ENCODE results near the gene FGF19. TPM values are rescaled to one million over a fixed set of nuclear protein-coding genes. Genes with fewer than 3 reads are reported as not detected.
A peak's percentile ranks its signal among the peaks of the same experiment; 100 is the strongest.

Gene FGF19
- total RNA-seq, 4 donors from 2014 or later: not detected

GRCh38 chr11:69705901-69706787 lies 2.3 kb upstream of the FGF19 start:
- Histone ChIP-seq H3K4me1 (peaks cover 6 to 41% (median 28%) of the 10 kb centered on the region in 4 donors), H3K27ac (no peak overlapping the region), H3K27me3 (peaks cover 77% of the 10 kb centered on the region), H3K4me3 (peak overlapping the region in 1 of 4 donors; percentile 31), H3K36me3 (no peaks in the 10 kb centered on the region), H3K9me3 (no peaks in the 10 kb centered on the region)
- WGBS, 2 donors (ENCODE audit: low coverage in 1 of 2): 47 to 73% methylated on average over 3 to 20 of the region's 20 CpGs
- TF ChIP-seq POLR2A (IDR thresholded peaks at IDR 0.05): no peak
- TF ChIP-seq CTCF (IDR thresholded peaks at IDR 0.05): no peak
- TF ChIP-seq EP300 (IDR thresholded peaks at IDR 0.05; ENCODE audit: low read depth): no peak
- no peak for TF ChIP-seq POLR2AphosphoS5 (IDR thresholded peaks at IDR 0.05)
- in situ Hi-C loops (cut with MboI; ENCODE audit: low pct_ligation_motif_present in 1 of 4, low pct_unique_long_range_greater_than_20kb in 1 of 4, low sequenced_read_pairs in 3 of 4) (loop anchor here in 2 of 4 donors (25.0 kb wide), 2 partner anchors 181 to 481 kb away; no protein-coding TSS in a partner anchor), intact Hi-C loops (cut with DNase I; ENCODE audit: low total_unique reads) (no loop called here)
- no peak for DNase-seq

- no peaks in the 10 kb centered on the region for H3K9me3 ChIP-seq
- in situ Hi-C loops (cut with MboI; ENCODE audit: low pct_ligation_motif_present in 1 of 4, low pct_unique_long_range_greater_than_20kb in 1 of 4, low sequenced_read_pairs in 3 of 4): loop anchor here in 2 of 4 donors (25.0 kb wide), 2 partner anchors 182 to 482 kb away; no protein-coding TSS in a partner anchor
- intact Hi-C loops (cut with DNase I; ENCODE audit: low total_unique reads): no loop called here
- peak overlapping the region in 1 of 4 donors; percentile 31 for H3K4me3 ChIP-seq
- DNase-seq: no peak
- 22 to 25% methylated on average over 6 to 18 of the region's 18 CpGs for WGBS, 2 donors (ENCODE audit: low coverage in 1 of 2)
- peaks cover 6 to 41% (median 28%) of the 10 kb centered on the region in 4 donors for H3K4me1 ChIP-seq
- H3K36me3 ChIP-seq: no peaks in the 10 kb centered on the region
- H3K27me3 ChIP-seq: peaks cover 77% of the 10 kb centered on the region
- TF ChIP-seq CTCF (IDR thresholded peaks at IDR 0.05): no peak
- TF ChIP-seq POLR2AphosphoS5 (IDR thresholded peaks at IDR 0.05): no peak
- TF ChIP-seq EP300 (IDR thresholded peaks at IDR 0.05; ENCODE audit: low read depth): no peak
- TF ChIP-seq POLR2A (IDR thresholded peaks at IDR 0.05): no peak
- H3K27ac ChIP-seq: no peak overlapping the region
Measured at GRCh38 chr11:69705351-69705811, 1.6 kb upstream of the FGF19 start.

DNA sequence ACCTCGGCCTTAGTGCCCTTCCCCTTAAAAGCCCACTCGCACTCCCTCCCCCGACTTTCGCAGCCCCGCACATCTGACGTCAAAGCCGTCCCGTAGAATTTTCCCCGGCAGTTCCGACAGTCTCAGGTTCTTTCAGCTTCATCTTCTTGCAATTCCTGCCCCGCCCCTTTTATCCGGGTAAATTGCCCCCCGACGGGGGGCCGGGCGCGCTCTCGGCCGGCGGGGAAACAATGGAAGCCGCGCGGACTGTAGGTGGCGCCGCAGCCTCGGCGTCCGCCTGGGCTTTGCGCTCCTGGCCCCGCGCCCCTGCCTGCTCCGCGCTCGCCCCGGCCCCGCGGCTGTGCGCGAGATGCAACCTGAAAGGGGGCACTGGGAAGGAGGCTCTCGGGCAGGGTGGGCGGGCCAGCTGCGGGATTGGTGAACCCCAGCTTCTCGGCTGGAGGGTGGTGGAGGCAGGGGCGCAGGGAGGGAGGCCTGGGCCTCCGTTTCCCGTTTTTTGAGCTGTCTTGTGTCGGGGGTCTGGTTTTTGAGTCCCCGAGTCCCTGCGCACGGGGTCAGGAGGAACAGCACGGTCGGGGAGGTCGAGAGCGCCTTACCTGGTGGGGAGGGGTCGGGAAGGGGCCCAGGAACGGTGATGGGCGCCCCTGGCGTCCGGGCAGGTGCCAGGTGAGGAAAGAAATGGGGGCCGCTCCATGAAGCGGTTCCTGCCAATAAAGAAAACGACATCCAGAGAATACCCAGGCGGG lies 859 bp upstream of the FGF19 start:
- H3K9me3 ChIP-seq: no peaks in the 10 kb centered on the region
- 5 to 8% methylated on average over 8 to 63 of the region's 63 CpGs for WGBS, 2 donors (ENCODE audit: low coverage in 1 of 2)
- intact Hi-C loops (cut with DNase I; ENCODE audit: low total_unique reads) (no loop called here), in situ Hi-C loops (cut with MboI; ENCODE audit: low pct_ligation_motif_present in 1 of 4, low pct_unique_long_range_greater_than_20kb in 1 of 4, low sequenced_read_pairs in 3 of 4) (loop anchor here in 2 of 4 donors (25.0 kb wide), 2 partner anchors 183 to 483 kb away; no protein-coding TSS in a partner anchor)
- peak overlapping the region in 2 of 4 donors; percentile 3 to 22 for H3K4me3 ChIP-seq
- H3K36me3 ChIP-seq: no peaks in the 10 kb centered on the region
- DNase-seq: no peak
- TF ChIP-seq POLR2A (IDR thresholded peaks at IDR 0.05) (no peak), EP300 (IDR thresholded peaks at IDR 0.05; ENCODE audit: low read depth) (no peak), POLR2AphosphoS5 (IDR thresholded peaks at IDR 0.05) (no peak), CTCF (IDR thresholded peaks at IDR 0.05) (peak in 3 of 5 experiments; percentile 32 to 54 (median 39))
- peaks cover 6 to 41% (median 28%) of the 10 kb centered on the region in 4 donors for H3K4me1 ChIP-seq
- no peak overlapping the region for H3K27ac ChIP-seq
- H3K27me3 ChIP-seq: peaks cover 82% of the 10 kb centered on the region

DNA sequence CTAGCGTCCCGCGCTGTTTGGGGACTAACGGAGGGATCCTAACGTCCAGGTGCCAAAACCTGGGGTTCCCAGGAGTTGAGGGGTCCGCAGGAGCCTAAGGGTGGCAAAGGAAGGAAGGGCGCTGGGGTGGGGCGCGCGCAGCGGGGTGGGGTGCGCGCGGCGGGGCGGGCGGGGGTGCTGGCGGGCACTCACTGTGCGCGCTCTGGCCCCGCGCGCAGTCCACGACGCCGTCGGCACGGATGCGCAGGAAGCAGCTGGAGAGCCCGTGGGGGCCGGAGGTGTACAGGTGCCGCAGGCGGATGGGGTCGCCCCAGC lies 412 bp downstream of the FGF19 start:
- intact Hi-C loops (cut with DNase I; ENCODE audit: low total_unique reads) (no loop called here), in situ Hi-C loops (cut with MboI; ENCODE audit: low pct_ligation_motif_present in 1 of 4, low pct_unique_long_range_greater_than_20kb in 1 of 4, low sequenced_read_pairs in 3 of 4) (loop anchor here in 2 of 4 donors (25.0 kb wide), 2 partner anchors 184 to 484 kb away; no protein-coding TSS in a partner anchor)
- Histone ChIP-seq H3K36me3 (no peaks in the 10 kb centered on the region), H3K27ac (no peak overlapping the region), H3K4me1 (peaks cover 6 to 41% (median 28%) of the 10 kb centered on the region in 4 donors), H3K4me3 (no peak overlapping the region), H3K9me3 (no peaks in the 10 kb centered on the region), H3K27me3 (peaks cover 90% of the 10 kb centered on the region)
- no peak for TF ChIP-seq POLR2AphosphoS5 (IDR thresholded peaks at IDR 0.05)
- TF ChIP-seq POLR2A (IDR thresholded peaks at IDR 0.05): no peak
- TF ChIP-seq CTCF (IDR thresholded peaks at IDR 0.05): no peak
- TF ChIP-seq EP300 (IDR thresholded peaks at IDR 0.05; ENCODE audit: low read depth): no peak
- 1% methylated on average over 21 of the region's 34 CpGs; no CpG with 5 or more reads in 1 of the 2 donors for WGBS, 2 donors (ENCODE audit: low coverage in 1 of 2)
- no peak for DNase-seq

All from transverse colon (tissue), 4 donors.